GM12892 (cell line): Measurements from ENCODE around the gene CPNE1. TPM values are rescaled to one million over a fixed set of nuclear protein-coding genes. Genes with fewer than 3 reads are reported as not detected.
"Not testable (repeated sequence)": the region's sequence is repeated elsewhere in the genome, so short reads cannot be mapped to it uniquely, and the experiment has no call there.

ENCODE experiments used
- DNase-seq: peaks from one replicate; pipeline ENCODE4 v3.0.0; 2011; ENCODE audit not compliant: insufficient read length
- FAIRE-seq: peaks from 2 replicates; lab custom pipeline; 2011; peaks lifted over from hg19 to GRCh38; lab: Jason Lieb, UNC
- POLR2A ChIP-seq: IDR thresholded peaks from 2 replicates; pipeline ENCODE4 v1.6.1; 2011; ENCODE audit warnings: low read depth, low read length, control low read depth
- POLR2AphosphoS5 ChIP-seq: IDR thresholded peaks from 2 replicates; pipeline ENCODE4 v1.6.1; 2011; ENCODE audit warnings: low read depth, low read length, control low read depth
- TAF1 ChIP-seq: IDR thresholded peaks from 2 replicates; pipeline ENCODE4 v1.6.1; 2011; ENCODE audit warnings: low read depth, mild to moderate bottlenecking, control low read depth, low read length, borderline replicate concordance
- polyA plus RNA-seq: library from polyadenylated mRNA; unstranded; fragments of >200 nt; gene quantifications from one replicate; pipeline ENCODE4 v1.2.1, GENCODE V29; 2012; ENCODE audit warnings: missing spikeins, inconsistent platforms; ENCODE audit not compliant: missing spikeins

CPNE1 gene
- polyA plus RNA-seq: 137 TPM

DNA sequence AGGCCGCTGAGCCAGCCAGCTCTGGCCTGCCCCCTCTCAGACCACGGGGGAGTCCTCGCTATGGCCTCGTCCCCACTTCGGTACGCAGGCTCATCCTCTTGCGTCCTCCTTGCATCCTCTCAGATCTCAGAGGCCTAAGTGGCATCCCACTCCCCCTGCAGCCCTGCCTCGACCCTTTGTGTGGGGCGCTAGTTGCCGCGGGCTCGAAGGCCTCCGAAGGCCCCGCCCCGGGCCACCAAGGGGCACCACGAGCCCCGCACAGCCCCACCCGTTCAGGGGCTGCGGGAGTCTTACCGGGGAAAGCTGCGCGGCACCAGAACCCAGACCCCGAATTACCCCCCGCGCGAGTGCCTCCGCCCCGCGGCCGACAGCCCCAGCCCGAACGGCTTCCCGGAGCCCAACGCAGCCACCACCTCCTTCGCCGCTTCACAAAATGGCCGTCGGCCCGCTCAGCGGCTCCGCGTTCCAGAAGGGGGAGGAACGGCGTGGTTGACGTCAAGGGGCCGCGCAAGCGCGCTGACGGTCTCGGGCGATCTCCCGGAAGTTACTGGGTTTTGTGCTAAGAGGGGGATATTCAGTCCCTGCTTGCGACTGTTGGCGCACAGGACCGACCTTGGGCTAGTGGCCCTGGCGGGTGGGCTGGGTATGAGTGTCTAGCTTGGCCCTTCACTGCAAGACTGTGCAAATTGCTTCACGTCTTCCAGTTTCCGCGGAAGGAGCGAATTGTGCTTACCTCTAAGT lies at the start of gene CPNE1, which contains the start of gene RBM12:
Gene CPNE1 (minus strand): TSS at position 435 of the 741 bp plus-strand sequence. CDS start 31,977 bp downstream, outside the sequence.
Gene RBM12 (minus strand): TSS at position 435 of the 741 bp plus-strand sequence. CDS start 9,578 bp downstream, outside the sequence.
- TF ChIP-seq POLR2AphosphoS5 (peak; percentile 97), TAF1 (peak; percentile 95), POLR2A (peak; percentile 92)
- peak; percentile 96 for DNase-seq
- FAIRE-seq: peak; percentile 97

DNA sequence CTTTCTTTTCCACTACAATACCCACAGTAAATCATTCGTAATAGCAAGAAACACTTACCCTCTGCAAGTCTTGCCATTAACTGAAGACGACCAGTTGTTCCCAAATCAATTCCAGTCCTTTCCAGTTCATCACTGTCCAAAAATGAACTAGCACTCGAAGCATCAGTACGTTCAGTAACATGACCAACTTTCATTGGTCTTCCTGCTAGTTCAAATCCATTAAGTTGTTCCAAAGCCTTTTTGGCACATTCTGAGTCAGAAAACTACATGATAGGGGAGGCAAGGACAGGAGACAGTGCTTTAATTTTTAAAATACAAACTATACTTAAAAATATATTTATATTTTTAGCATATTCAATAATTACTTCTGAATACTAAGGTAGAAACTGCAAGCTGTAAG lies 49.4 kb upstream of the CPNE1 start:
- DNase-seq (no peak), FAIRE-seq (no peak)
- TF ChIP-seq TAF1: no peak
- no peak for TF ChIP-seq POLR2AphosphoS5
- no peak for TF ChIP-seq POLR2A

DNA sequence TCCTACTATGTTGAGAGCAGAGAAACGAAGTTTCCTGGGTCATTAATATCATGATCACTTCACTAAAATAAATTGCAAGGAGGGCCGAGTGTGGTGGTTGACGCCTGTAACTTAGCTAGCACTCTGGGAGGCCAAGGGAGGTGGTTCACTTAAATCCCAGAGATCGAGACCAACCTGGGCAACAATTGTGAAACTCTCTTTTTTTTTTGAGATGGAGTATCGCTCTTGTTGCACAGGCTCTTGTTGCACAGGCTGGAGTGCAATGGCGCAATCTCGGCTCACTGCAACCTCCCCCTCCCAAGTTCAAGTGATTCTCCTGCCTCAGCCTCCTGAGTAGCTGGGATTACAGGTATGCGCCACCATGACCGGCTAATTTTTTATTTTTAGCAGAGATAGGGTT lies 48.4 kb upstream of the CPNE1 start:
- TF ChIP-seq POLR2AphosphoS5: peak; percentile 26; the same call in 1 of the 2 replicates
- not testable (repeated sequence) for FAIRE-seq, DNase-seq

DNA sequence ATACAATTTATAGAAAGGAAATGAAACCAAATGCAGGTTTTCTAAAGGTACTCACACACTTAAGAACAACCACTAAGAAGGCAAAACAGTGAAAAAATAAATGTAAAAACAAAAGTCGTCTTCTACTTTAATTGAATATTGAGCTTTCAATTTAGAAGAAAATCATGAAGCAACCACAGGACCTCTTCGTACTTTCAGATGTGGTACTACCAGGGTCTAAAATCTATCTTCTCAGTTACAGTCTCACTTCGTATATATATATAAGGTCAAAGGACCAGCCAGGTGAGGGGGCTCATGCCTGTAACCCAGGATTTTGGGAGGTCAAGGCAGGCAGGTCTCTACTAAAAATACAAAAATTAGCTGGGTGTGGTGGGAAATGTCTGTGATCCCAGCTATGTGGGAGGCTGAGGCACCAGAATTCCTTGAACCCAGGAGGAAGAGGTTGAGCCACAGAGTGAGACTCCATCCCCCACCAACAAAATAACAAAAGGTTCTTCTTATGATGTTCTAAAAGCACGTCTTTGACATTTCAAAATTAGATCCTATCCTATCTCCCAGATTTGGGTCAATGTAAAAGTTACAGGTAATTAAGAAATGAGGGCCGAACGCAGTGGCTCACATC lies 47.0 kb upstream of the CPNE1 start:
- no peak for FAIRE-seq

DNA sequence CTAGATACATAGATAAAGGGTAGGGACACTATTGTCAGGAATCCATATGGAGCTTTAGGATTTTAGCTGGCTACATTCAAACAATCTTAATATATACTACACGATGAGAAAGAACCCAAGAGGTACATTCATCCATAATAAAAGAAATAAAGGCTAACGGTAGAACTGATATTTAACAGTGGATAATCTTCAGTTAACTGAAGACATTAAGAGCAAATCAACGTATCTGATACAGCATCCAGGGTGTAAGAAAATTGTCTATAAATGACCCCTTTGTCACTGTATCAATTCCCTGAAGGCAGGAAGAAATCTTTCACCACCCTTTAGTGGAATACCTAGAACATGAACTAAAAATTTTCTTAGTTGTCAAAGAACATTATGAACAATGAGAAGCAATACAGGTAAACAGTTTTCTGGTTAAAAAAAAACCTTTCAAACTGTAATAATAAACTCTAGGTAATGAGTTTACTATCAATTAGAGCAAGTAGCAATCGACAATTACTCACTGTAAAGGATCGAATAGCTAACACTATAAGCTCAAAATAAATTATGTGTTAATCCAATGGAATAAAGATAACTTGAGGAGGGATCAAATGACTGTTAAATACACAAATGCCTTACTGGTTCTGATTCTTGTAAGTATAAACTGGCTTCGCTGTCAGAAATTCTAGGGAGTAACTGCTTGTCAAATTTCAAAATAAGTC lies 46.3 kb upstream of the CPNE1 start:
- no peak for DNase-seq
- FAIRE-seq: no peak
- TF ChIP-seq TAF1 (no peak), POLR2A (no peak), POLR2AphosphoS5 (no peak)

More for the DNA sequence above, 47.0 kb upstream of the CPNE1 start:
- TF ChIP-seq POLR2A: no peak
- no peak for TF ChIP-seq POLR2AphosphoS5
- TF ChIP-seq TAF1: no peak
- DNase-seq: no peak

DNA sequence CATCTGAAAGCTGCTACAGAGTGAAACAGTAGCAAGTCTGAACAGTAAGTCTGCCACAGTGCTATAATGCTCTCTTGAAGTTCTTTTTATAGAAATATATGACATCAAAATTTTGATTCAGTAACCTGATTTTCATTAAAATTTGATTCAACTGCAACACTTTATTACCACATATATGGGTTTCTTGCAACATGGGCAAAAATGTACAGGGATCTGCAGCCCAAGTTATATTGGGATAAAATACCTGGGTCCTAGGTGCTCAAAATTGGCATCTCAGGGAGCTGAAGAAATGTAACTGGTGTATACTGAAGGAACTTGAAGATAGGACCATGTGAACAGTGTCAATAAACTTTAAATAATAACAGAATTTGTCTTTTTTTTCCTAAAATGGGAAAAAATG lies 45.3 kb upstream of the CPNE1 start:
- FAIRE-seq (no peak), DNase-seq (no peak)
- TF ChIP-seq POLR2AphosphoS5 (0 out of 2 replicates have a peak, but pooled peaks have one; percentile 19), TAF1 (no peak), POLR2A (no peak)

DNA sequence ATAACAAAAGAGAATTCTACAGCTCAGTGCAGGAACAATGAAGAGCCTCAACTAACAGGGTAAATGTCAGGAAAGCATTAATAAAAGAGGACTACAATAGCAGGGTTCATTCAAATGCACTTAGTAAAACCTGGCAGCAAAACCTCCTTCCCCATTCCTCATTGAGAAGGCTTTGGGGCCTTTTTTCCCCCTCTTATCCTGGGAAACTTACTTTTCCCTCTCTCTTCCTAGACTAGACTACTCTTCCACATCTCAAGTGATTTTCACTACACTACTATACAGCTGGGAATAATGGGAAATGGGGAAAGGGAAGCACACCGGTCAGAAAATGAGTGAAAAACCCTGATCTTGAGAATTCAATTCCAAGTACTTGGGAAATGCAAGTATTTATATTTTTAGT lies 44.6 kb upstream of the CPNE1 start:
- DNase-seq: no peak
- FAIRE-seq: no peak
- no peak for TF ChIP-seq TAF1
- peak; percentile 65 for TF ChIP-seq POLR2A
- peak; percentile 77 for TF ChIP-seq POLR2AphosphoS5

DNA sequence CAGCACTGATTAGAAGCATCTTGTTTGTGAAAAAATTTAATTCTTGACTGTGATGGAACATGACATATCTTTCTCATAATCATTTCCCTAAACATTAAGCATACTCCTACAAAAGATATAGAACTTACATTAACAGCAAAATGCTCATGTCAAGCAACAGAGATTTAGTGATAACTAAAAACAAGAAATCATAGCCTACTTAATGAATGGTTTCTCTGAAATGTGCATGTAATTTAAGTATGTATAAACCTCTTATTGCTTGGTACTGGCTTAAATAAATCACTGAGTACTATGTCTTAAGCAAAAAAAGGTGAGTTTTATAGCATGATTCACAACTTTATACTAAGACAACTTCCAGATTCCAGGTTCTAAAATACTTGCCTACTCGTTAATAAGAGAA lies 43.8 kb upstream of the CPNE1 start:
- FAIRE-seq: no peak
- TF ChIP-seq POLR2AphosphoS5 (no peak), POLR2A (no peak), TAF1 (no peak)
- DNase-seq: no peak

DNA sequence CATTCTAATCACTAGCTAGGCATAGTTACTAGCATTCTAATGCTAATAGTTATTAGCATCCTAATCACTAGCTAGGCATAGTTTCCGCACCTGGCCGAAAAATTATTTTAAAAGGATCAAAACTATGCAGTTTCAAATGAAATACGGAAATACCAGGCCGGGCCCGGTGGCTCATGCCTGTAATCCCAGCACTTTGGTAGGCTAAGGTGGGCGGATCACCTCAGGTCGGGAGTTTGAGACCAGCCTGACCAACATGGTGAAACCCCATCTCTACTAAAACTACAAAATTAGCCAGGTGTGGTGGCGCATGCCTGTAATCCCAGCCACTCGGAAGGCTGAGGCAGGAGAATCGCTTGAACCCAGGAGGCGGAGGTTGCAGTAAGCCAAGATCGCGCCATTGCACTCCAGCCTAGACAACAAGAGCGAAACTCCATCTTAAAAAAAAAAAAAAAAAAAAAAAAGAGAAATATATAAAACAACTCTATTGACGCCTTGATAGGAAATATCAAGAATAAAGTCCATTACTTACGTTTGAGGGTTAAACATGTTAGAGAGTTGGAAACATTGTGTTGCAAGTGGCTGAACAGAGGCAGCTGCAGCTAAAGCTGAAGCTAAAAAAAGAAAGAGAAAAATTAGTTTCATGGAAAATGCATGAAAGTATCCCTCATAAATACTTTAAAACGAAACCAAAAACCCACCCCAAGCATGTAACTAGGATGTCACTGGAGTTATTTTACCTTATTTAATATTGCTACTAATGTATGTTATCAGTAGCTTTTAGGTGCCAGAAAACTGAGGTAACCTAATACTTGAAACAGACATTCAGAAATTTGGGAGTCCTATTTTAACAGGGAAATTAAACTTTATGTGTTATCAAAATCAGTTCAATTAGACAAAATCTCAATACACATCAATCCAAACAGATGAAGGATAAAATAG lies 42.2 kb upstream of the CPNE1 start:
- not testable (repeated sequence) for FAIRE-seq, DNase-seq

DNA sequence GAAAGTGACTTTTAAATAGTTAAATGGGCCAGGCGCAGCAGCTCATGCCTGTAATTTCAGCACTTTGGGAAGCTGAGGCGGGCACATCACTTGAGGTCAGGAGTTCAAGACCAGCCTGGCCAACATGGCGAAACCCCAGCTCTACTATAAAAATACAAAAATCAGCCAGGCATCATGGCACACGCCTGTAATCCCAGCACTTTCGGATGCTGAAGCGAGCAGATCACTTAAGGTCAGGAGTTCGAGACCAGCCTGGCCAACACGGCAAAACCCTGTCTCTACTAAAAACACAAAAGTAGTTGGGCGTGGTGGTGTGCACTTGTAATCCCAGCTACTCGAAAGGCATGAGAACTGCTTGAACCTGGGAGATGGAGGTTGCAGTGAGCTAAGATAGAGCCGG lies 41.2 kb upstream of the CPNE1 start:
- DNase-seq, FAIRE-seq: not testable (repeated sequence)
- TF ChIP-seq POLR2A: peak; percentile 19; the same call in 1 of the 2 replicates

DNA sequence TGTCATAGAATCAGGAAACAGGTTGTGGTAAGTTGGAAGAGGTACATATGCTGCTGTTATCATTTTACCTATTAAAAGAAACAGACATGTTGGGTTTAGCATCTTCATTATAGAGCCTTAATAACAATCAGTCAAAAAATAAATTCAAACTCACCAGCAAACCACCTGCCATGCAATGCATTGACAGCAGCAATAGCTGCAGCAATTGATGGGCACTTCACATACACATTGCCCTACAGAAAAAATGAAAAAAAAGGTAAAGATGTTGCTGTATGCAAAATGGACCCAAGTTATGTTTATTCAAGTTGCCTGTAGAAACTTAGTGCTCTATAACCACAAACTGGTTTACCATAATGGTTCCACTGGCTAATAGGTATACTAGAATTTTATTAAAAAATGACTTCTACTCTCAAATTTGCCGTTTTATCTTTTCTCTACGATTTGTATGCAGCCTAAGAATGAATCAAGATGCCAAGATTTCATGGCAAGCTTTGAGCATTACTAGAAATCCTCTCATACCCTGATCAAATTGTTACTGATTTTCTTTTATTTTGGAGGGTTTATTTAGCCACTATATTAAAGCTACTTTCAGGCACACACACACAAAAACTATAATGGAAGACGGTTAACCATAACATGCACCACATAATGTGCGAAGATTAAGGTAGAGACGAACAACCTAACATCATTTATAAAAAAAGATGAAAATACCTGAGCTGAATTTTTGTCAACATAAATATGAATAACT lies 40.0 kb upstream of the CPNE1 start:
- DNase-seq: no peak
- TF ChIP-seq POLR2AphosphoS5 (peak; percentile 34; the same call in 1 of the 2 replicates), TAF1 (no peak)
- no peak for FAIRE-seq
